HS-27A (cell line): ENCODE measurements around the gene KRT1.

Experiments
- DNase-seq: peaks from one replicate; pipeline ENCODE4 v3.0.0-alpha.2; 2012; ENCODE audit warnings: low read depth, missing footprints

KRT1 gene

GRCh38 chr12:52659951-52660350 lies 20.3 kb downstream of the KRT1 start:
- no peak for DNase-seq

DNA sequence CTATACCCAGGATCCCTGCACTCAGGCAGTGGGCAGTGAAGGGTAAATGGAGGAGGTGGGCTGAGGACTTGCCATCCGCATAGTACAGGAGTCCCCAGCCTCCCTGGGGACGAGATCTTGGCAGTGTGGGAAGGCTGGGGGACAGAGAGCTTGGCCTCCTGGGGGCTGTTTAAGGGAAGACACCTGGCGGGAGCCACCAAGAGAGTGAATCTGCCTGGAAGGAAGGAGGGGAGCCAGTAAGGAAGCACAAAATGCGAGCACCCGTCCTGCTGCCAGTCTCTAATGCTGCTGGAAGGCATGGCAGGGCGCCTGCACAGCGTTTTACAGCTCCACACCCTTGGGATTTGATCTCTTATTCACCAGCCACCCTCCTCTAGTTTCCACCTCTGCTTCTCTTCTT lies 20.8 kb downstream of the KRT1 start:
- DNase-seq = no peak

DNA sequence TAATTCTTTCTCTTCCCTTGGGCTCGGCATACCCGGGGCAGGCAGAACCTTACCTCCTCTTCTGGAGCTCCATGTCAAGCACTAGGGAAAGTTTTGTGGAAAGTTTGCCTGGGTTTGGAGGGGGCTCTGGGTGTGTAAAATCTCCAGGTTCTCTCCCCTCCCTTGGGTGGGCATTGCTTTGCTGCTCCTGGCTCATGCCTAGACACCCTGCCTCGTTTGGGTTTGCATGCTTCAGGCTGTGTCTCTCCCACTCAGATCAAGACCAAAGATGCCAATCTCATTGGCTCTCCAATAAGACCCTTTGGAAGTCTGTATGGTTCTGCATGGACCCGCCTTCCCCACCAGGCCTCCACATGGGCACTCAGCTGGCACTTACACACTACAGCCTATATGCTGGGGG lies 22.0 kb downstream of the KRT1 start:
- DNase-seq = no peak

DNA sequence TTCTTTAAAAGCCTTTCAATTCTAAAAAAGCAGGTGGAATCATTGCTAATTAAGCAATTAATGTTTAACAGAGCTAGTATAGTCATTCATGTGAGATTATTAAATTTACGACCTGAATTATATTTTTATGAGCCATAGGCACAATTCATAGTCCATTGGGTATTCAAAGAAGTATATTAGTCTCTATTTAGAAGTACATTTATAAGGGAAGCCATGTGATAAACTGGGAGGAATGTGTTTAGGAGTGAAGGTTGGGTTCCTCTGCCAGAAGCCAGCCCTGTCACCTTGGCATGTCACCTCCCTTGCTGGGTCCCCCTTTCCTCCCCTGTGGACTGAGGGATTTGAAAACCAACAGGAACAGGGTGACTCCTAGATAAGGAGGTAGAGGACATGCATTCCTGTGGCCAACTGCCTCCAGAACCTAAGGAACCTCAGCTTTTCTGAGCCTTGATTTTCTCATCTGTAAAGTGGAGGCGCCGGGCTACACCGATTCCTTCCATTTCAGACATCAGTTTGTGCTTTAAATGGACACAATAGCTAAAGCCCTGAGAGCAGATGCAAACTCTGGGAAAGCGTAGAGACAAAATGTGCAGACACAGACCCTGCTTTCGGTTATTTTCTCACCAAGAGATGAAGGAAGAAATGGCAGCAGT lies 22.8 kb downstream of the KRT1 start:
- no peak for DNase-seq

DNA sequence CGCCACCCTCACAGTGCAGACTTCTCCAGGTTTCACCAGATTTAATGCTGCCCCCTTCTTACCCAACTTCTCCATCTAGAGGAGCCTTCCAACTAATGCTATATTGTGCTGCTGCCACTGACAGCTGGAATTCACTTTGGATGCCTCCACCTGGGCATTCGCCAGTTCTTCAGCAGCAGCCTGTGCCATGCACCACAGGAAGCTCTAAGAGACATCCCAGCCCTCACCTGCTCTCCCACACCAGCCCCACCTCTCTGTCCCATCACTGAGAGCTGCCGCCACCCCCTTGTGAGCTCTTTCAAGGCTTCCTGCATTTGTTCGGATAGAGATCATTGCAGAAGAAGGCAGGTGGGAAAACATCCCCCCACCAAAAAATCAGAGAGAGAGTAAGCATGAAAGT lies 23.6 kb downstream of the KRT1 start:
- no peak for DNase-seq

DNA sequence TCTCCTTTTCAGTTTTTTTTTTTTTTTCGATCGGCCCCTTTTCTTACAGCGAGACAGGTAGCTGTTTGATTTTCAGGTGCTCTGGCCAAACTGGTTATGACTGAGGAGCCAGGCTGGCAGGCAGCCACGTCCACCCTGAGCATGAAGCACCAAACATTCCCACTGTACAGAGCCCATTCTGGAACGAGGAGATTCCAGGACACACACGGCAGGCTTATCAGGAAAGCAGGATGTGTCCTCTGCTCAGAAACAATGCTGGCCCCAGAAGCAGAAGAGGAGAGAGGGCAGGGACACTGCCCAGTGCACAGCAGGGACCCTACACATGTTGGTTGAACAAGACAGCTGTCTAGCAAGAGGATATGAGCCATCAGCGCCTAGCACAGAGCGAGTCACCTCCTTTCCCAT lies 24.5 kb downstream of the KRT1 start:
- DNase-seq = no peak

GRCh38 chr12:52655251-52655650 lies 25.0 kb downstream of the KRT1 start:
- no peak for DNase-seq

GRCh38 chr12:52651726-52652261 lies 28.4 kb downstream of the KRT1 start, which contains the start of gene KRT2:
Gene KRT2, minus strand, starts transcription at chr12:52652211. Its CDS starts 69 bp downstream, at chr12:52652142.
- DNase-seq = no peak

- no peak for DNase-seq
Measured at GRCh38 chr12:52650520-52651081, 29.6 kb downstream of the KRT1 start.

DNA sequence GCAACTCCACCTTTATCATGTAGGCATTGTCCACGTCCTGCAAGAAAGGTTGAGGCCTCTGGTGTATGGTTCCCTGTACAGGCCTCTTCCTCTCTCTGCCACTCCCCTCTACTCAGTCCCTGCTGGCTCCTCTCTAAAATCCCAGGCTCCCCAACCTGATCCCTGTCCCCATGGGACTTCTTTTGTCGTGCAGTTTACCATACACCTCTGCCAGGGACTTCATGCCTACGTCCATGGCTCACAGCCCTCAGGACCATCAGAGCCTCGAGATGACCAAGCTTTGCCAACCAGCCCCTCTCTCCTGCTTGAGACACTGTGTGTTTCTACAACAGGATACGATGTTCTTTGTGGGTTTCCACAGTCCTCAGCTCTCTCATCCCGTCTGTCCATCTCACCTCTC lies 31.1 kb downstream of the KRT1 start:
- DNase-seq = no peak

GRCh38 chr12:52648012-52648550 lies 32.1 kb downstream of the KRT1 start:
- no peak for DNase-seq

DNA sequence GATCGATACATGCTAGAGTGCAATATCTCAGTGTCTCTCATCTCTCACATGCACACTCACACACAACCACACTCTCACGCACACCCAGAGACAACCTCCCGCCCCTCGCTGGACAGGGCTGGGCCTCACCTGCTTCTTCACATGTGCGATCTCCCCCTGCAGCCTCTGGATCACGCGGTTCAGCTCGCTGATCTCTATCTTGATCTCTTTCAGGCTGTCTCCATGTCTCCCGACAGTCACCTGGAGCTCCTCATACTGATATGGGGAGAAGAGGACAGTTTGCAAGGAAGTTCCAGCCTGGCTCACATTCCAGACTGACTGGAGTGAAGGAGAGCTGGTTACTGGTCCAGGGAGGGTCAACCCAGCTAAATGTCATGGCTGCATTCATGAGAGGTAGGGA lies 32.6 kb downstream of the KRT1 start:
- DNase-seq = no peak

GRCh38 chr12:52646613-52647012 lies 33.6 kb downstream of the KRT1 start:
- DNase-seq = no peak

DNA sequence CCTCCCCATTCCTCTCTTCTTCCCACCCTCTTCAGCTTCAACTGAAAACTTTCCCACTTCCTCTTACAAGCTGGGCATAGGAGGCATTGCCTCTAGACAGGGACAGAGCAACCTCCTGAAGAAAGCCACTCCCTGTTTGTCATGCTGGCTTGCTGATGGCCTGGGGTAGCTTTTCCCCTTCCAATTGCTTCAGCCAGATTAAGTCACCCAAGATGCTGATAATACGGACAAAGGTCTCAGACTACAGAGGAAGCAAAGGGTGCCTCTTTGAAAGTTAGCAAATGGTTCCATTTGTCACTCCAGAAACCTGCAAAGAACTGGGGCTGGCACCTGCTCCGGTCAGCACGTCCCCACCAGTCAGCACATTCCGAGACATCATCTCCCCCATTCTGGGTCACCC lies 34.2 kb downstream of the KRT1 start:
- DNase-seq = no peak

DNA sequence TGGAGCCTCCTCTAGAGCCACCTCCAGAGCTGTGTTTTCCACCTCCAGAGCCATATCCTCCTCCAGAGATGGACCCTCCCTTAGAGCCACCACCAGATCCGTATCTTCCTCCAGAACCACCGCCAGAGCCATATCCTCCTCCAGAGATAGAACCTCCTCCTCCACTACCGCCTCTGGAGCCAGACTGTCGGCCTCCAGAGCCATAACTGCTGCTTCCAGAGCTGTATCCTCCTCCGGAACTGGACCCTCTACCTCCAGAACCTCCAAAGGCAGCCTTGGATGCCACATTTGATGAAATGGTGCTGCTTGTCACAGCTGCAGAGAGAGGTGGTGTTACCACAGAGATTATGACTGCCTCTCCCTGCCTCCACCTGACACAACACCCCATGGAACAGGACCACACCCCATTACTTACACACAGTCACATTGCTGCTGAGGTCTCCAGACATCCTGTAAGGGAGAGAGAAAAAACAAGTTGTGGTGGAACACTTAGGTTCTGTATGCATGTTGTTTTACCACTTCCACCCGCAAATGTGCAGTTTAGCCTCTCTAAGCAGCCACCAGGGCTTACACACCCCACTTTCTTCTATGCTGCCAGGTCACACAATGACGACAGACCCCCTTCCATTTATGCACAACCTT lies 35.0 kb downstream of the KRT1 start:
- DNase-seq = no peak

DNA sequence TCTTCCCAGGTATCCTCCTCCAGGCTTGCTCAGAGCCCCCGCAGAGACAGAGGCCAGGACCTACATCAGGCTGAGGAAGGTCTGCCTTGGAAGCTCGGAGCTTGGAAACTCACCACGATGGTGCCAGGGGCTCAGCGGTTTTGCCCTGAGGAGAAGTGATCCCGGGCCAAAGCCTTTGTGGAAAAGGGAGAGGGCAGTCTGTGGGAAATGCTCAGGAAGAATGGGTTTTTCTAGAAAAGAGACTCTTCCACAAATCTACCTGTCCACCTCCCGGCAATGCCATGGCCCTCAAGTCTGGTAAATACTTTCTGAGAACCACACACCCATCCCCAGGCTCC lies 36.2 kb downstream of the KRT1 start:
- DNase-seq = no peak

GRCh38 chr12:52643233-52644077 lies 36.8 kb downstream of the KRT1 start:
- DNase-seq = no peak

GRCh38 chr12:52641468-52641867 lies 38.7 kb downstream of the KRT1 start:
- DNase-seq = no peak

- DNase-seq = no peak
Measured at GRCh38 chr12:52637299-52637698, 42.9 kb downstream of the KRT1 start.

GRCh38 chr12:52636592-52637258 lies 43.5 kb downstream of the KRT1 start:
- no peak for DNase-seq

GRCh38 chr12:52636189-52636588 lies 44.0 kb downstream of the KRT1 start:
- DNase-seq = no peak
